Measurements from ENCODE around the gene ZNF160. TPM values are rescaled to one million over a fixed set of nuclear protein-coding genes. Genes with fewer than 3 reads are reported as not detected.

Gene ZNF160
- total and polyA plus RNA-seq, 2 of the 8 experiments (the other 6 are each of a cell fraction or from before 2014, with no cell fraction given) = 15.8 to 31.2 TPM

DNA sequence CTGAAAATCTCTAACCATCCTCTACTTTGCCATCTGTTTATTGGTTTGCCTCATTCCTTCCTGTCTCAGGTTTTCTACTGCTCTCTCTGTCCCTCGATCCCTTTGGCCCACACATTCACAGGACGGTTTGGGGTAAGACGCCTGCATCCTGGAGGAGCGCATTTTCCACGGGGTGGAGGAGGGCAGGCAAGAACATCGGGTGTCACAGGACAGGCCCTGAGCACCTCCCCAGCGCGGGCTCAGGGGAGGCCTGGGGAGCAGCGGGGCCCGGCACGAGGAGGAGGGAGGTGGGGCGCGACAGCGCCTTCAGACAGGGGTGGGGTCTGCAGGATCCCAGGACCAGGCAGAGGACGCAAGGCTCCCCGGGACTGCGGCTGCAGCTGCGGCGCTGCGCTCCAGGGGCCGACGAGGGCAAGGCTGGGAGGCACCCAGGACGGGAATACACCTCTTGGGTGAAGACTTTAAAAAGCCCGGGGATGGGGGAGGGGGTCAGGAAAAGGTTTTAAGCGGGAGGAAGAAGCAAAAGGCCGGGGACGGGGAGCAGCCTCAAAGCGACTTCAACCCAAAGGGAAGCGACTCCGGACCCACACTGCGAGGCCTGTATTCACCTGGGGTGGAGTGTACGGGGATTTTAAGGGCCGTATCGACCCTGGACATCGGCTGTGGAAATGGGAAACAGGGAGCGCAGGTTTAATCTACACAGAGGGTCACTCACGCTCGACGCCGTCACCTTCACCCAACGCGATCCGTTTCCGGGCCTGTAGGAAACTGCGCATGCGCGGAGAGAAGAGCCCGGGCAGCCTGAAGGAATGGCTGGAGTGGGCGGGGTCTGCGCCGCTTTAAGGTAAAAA lies 29.1 kb upstream of the ZNF160 start, which contains the start of gene ZNF415 (continued):
- TF ChIP-seq, protein P1, sequence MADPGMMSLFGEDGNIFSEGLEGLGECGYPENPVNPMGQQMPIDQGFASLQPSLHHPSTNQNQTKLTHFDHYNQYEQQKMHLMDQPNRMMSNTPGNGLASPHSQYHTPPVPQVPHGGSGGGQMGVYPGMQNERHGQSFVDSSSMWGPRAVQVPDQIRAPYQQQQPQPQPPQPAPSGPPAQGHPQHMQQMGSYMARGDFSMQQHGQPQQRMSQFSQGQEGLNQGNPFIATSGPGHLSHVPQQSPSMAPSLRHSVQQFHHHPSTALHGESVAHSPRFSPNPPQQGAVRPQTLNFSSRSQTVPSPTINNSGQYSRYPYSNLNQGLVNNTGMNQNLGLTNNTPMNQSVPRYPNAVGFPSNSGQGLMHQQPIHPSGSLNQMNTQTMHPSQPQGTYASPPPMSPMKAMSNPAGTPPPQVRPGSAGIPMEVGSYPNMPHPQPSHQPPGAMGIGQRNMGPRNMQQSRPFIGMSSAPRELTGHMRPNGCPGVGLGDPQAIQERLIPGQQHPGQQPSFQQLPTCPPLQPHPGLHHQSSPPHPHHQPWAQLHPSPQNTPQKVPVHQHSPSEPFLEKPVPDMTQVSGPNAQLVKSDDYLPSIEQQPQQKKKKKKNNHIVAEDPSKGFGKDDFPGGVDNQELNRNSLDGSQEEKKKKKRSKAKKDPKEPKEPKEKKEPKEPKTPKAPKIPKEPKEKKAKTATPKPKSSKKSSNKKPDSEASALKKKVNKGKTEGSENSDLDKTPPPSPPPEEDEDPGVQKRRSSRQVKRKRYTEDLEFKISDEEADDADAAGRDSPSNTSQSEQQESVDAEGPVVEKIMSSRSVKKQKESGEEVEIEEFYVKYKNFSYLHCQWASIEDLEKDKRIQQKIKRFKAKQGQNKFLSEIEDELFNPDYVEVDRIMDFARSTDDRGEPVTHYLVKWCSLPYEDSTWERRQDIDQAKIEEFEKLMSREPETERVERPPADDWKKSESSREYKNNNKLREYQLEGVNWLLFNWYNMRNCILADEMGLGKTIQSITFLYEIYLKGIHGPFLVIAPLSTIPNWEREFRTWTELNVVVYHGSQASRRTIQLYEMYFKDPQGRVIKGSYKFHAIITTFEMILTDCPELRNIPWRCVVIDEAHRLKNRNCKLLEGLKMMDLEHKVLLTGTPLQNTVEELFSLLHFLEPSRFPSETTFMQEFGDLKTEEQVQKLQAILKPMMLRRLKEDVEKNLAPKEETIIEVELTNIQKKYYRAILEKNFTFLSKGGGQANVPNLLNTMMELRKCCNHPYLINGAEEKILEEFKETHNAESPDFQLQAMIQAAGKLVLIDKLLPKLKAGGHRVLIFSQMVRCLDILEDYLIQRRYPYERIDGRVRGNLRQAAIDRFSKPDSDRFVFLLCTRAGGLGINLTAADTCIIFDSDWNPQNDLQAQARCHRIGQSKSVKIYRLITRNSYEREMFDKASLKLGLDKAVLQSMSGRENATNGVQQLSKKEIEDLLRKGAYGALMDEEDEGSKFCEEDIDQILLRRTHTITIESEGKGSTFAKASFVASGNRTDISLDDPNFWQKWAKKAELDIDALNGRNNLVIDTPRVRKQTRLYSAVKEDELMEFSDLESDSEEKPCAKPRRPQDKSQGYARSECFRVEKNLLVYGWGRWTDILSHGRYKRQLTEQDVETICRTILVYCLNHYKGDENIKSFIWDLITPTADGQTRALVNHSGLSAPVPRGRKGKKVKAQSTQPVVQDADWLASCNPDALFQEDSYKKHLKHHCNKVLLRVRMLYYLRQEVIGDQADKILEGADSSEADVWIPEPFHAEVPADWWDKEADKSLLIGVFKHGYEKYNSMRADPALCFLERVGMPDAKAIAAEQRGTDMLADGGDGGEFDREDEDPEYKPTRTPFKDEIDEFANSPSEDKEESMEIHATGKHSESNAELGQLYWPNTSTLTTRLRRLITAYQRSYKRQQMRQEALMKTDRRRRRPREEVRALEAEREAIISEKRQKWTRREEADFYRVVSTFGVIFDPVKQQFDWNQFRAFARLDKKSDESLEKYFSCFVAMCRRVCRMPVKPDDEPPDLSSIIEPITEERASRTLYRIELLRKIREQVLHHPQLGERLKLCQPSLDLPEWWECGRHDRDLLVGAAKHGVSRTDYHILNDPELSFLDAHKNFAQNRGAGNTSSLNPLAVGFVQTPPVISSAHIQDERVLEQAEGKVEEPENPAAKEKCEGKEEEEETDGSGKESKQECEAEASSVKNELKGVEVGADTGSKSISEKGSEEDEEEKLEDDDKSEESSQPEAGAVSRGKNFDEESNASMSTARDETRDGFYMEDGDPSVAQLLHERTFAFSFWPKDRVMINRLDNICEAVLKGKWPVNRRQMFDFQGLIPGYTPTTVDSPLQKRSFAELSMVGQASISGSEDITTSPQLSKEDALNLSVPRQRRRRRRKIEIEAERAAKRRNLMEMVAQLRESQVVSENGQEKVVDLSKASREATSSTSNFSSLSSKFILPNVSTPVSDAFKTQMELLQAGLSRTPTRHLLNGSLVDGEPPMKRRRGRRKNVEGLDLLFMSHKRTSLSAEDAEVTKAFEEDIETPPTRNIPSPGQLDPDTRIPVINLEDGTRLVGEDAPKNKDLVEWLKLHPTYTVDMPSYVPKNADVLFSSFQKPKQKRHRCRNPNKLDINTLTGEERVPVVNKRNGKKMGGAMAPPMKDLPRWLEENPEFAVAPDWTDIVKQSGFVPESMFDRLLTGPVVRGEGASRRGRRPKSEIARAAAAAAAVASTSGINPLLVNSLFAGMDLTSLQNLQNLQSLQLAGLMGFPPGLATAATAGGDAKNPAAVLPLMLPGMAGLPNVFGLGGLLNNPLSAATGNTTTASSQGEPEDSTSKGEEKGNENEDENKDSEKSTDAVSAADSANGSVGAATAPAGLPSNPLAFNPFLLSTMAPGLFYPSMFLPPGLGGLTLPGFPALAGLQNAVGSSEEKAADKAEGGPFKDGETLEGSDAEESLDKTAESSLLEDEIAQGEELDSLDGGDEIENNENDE (IDR thresholded peaks at IDR 0.05; ENCODE audit: insufficient replicate concordance, low read length) = no peak
- TF ChIP-seq KDM1A (IDR thresholded peaks at IDR 0.05; ENCODE audit: borderline replicate concordance, low read length) (no peak), HDAC6 (IDR thresholded peaks at IDR 0.05; ENCODE audit: low read depth, low read length) (no peak), EP300 (IDR thresholded peaks at IDR 0.05; ENCODE audit: borderline replicate concordance in 1 of 2, low read depth in 2 of 2, low read length in 2 of 2) (no peak), CHD2 (IDR thresholded peaks at IDR 0.05; ENCODE audit: low read length) (no peak), POU5F1 (IDR thresholded peaks at IDR 0.05; ENCODE audit: low read depth, low read length) (no peak), FOSL1 (IDR thresholded peaks at IDR 0.05; ENCODE audit: insufficient read depth, low read depth, low read length) (no peak)

Data from H1 (cell line).